IMR-90 (cell line): ENCODE data around the gene ANKH. TPM values are rescaled to one million over a fixed set of nuclear protein-coding genes. Genes with fewer than 3 reads are reported as not detected.

ENCODE experiments used
- ATAC-seq: fragments of 200-7000 bp; cut with Tn5 transposase; 2 replicates; pipeline ENCODE4 v1.9.1; 2020; ENCODE audit warnings: low read depth, mild to moderate bottlenecking, moderate library complexity
- BruUV-seq: library from RNA; stranded (reverse); fragments of 400-500 nt; replicated peaks from 2 replicates; lab custom pipeline; 2021; lab: Mats Ljungman, UMichigan
- CTCF ChIA-PET: fragments of 300-600 bp; formaldehyde crosslinking; extraction: SDS; loops from one replicate; lab custom pipeline; 2021; ENCODE audit warnings: antibody characterized with exemption; lab: Yijun Ruan, JAX
- POLR2A ChIA-PET: fragments of 300-600 bp; sonication (Branson Sonifier 250); formaldehyde crosslinking; loops from one replicate; lab custom pipeline; 2022; ENCODE audit warnings: antibody characterized with exemption; ENCODE audit not compliant: unreplicated experiment; lab: Charles Lee
- DNase-seq: peaks from one replicate; pipeline ENCODE4 v3.0.0; 2013
- H2AFZ ChIP-seq: replicated peaks from 2 replicates; pipeline ENCODE3; 2013; ENCODE audit warnings: low read length, mild to moderate bottlenecking; ENCODE audit not compliant: poor library complexity
- H2AK5ac ChIP-seq: 2 replicates; pipeline ENCODE4 v1.6.1; 2013; ENCODE audit warnings: low read depth, low read length, inconsistent platforms
- H2AK9ac ChIP-seq: replicated peaks from 2 replicates; pipeline ENCODE3; 2013; ENCODE audit warnings: mild to moderate bottlenecking, low read depth, low read length, moderate library complexity; ENCODE audit not compliant: poor library complexity
- H2BK120ac ChIP-seq: 2 replicates; pipeline ENCODE4 v1.6.1; 2013; ENCODE audit warnings: low read depth, low read length, inconsistent platforms
- H2BK15ac ChIP-seq: 3 replicates; pipeline ENCODE4 v1.6.1; 2013; ENCODE audit warnings: low read depth, low read length, inconsistent platforms
- H2BK20ac ChIP-seq: 2 replicates; pipeline ENCODE4 v1.6.1; 2013; ENCODE audit warnings: low read depth, mild to moderate bottlenecking, inconsistent platforms, low read length, moderate library complexity
- H2BK5ac ChIP-seq: 2 replicates; pipeline ENCODE4 v1.6.1; 2013; ENCODE audit warnings: mild to moderate bottlenecking, low read depth, low read length, inconsistent platforms; ENCODE audit not compliant: poor library complexity, severe bottlenecking
- H3K14ac ChIP-seq: replicated peaks from 2 replicates; pipeline ENCODE4 v1.6.1; 2013; ENCODE audit warnings: low read depth, low read length, inconsistent platforms
- H3K18ac ChIP-seq: 2 replicates; pipeline ENCODE4 v1.6.1; 2013; ENCODE audit warnings: low read depth, low read length, control low read depth
- H3K23ac ChIP-seq: 2 replicates; pipeline ENCODE4 v1.6.1; 2013; ENCODE audit warnings: low read depth, low read length, inconsistent platforms
- H3K27ac ChIP-seq: 2 replicates; pipeline ENCODE4 v1.5.1; 2013; ENCODE audit warnings: mild to moderate bottlenecking, control low read depth, low read length; ENCODE audit not compliant: insufficient read depth
- H3K27me3 ChIP-seq: 2 replicates; pipeline ENCODE4 v1.6.1; 2013; ENCODE audit warnings: low read length; ENCODE audit not compliant: control insufficient read depth, insufficient read depth
- H3K36me3 ChIP-seq: 2 replicates; pipeline ENCODE4 v1.6.1; 2013; ENCODE audit warnings: low read length, mixed read lengths; ENCODE audit not compliant: control insufficient read depth, insufficient read depth
- H3K4ac ChIP-seq: 2 replicates; pipeline ENCODE4 v1.6.1; 2013; ENCODE audit warnings: low read depth, low read length, inconsistent platforms
- H3K4me1 ChIP-seq: 2 replicates; pipeline ENCODE4 v1.6.1; 2013; ENCODE audit warnings: low read length, mixed read lengths; ENCODE audit not compliant: control insufficient read depth, insufficient read depth
- H3K4me2 ChIP-seq: 2 replicates; pipeline ENCODE4 v1.6.1; 2013; ENCODE audit warnings: low read depth, mild to moderate bottlenecking, control low read depth, low read length, moderate library complexity
- H3K4me3 ChIP-seq: 2 replicates; pipeline ENCODE4 v1.5.1; 2013; ENCODE audit warnings: low read depth, mild to moderate bottlenecking, control low read depth, low read length, moderate library complexity; ENCODE audit not compliant: insufficient read depth
- H3K56ac ChIP-seq: 2 replicates; pipeline ENCODE4 v1.6.1; 2013; ENCODE audit warnings: low read length, inconsistent platforms; ENCODE audit not compliant: insufficient read depth; ENCODE audit errors: extremely low read depth
- H3K79me1 ChIP-seq, 2 experiments: 2 replicates each; pipeline ENCODE4 v1.6.1; 2013; ENCODE audit warnings: low read length in 2 of 2, inconsistent platforms in 1 of 2, low read depth in 1 of 2
- H3K9ac ChIP-seq: 2 replicates; pipeline ENCODE4 v1.6.1; 2013; ENCODE audit warnings: low read depth, low read length, control low read depth
- H3K9me1 ChIP-seq: 2 replicates; pipeline ENCODE4 v1.6.1; 2013; ENCODE audit warnings: low read length, inconsistent platforms; ENCODE audit not compliant: insufficient read depth
- H3K9me3 ChIP-seq: 2 replicates; pipeline ENCODE4 v1.6.1; 2013; ENCODE audit warnings: low read length; ENCODE audit not compliant: control insufficient read depth, insufficient read depth
- H4K20me1 ChIP-seq: 2 replicates; pipeline ENCODE4 v1.6.1; 2013; ENCODE audit warnings: low read length, inconsistent platforms; ENCODE audit not compliant: insufficient read depth
- H4K5ac ChIP-seq: 2 replicates; pipeline ENCODE4 v1.6.1; 2013; ENCODE audit warnings: mild to moderate bottlenecking, low read depth, low read length, control low read depth
- H4K8ac ChIP-seq, 2 experiments: 2 replicates each; pipeline ENCODE4 v1.6.1; 2013; ENCODE audit warnings: low read depth in 2 of 2, low read length in 2 of 2, control low read depth in 1 of 2, inconsistent platforms in 1 of 2
- H4K91ac ChIP-seq: 2 replicates; pipeline ENCODE4 v1.6.1; 2013; ENCODE audit warnings: low read depth, low read length, inconsistent platforms; ENCODE audit not compliant: insufficient read depth
- BHLHE40 ChIP-seq: fragments of 150-350 bp; IDR thresholded peaks from 2 replicates; pipeline ENCODE4 v1.6.1; 2016; ENCODE audit warnings: mild to moderate bottlenecking, low read depth, low read length
- CEBPB ChIP-seq: IDR thresholded peaks from 2 replicates; pipeline ENCODE4 v1.6.1; 2012; ENCODE audit warnings: low read depth, low read length, improper control_type of control experiment
- CHD1 ChIP-seq: IDR thresholded peaks from 2 replicates; pipeline ENCODE4 v1.6.1; 2012; ENCODE audit warnings: low read depth, low read length, improper control_type of control experiment
- FOS ChIP-seq: fragments of 150-350 bp; IDR thresholded peaks from 2 replicates; pipeline ENCODE4 v1.6.1; 2016; ENCODE audit warnings: low read depth, low read length
- MAFK ChIP-seq: IDR thresholded peaks from 2 replicates; pipeline ENCODE4 v1.6.1; 2012; ENCODE audit warnings: low read depth, low read length, improper control_type of control experiment
- MAZ ChIP-seq: IDR thresholded peaks from 2 replicates; pipeline ENCODE4 v1.6.1; 2012; ENCODE audit warnings: low read depth, mild to moderate bottlenecking, low read length, improper control_type of control experiment, moderate library complexity, borderline replicate concordance
- MXI1 ChIP-seq: IDR thresholded peaks from 2 replicates; pipeline ENCODE4 v1.6.1; 2012; ENCODE audit warnings: low read depth, mild to moderate bottlenecking, low read length, moderate library complexity, borderline replicate concordance
- NFE2L2 ChIP-seq: fragments of 150-350 bp; IDR thresholded peaks from 2 replicates; pipeline ENCODE4 v1.6.1; 2016; ENCODE audit warnings: low read depth, mild to moderate bottlenecking, low read length
- POLR2A ChIP-seq: IDR thresholded peaks from 2 replicates; pipeline ENCODE4 v1.6.1; 2012; ENCODE audit warnings: mild to moderate bottlenecking, low read depth, low read length
- RCOR1 ChIP-seq: IDR thresholded peaks from 2 replicates; pipeline ENCODE4 v1.6.1; 2012; ENCODE audit warnings: mild to moderate bottlenecking, low read length, improper control_type of control experiment; ENCODE audit not compliant: insufficient replicate concordance
- RFX5 ChIP-seq: IDR thresholded peaks from 2 replicates; pipeline ENCODE4 v1.8.0; 2012; ENCODE audit warnings: low read depth, mild to moderate bottlenecking, low read length, moderate library complexity
- WGBS, 2 experiments: methylation state at CpG; one replicate each; pipeline versions ENCODE4 v1.1.5 to v1.1.7; 2013; ENCODE audit warnings: missing lambda C conversion rate in 2 of 2; ENCODE audit not compliant: insufficient read length in 1 of 2; ENCODE audit errors: extremely low coverage in 2 of 2; 5-methylcytosine and 5-hydroxymethylcytosine counted together
- dilution Hi-C: fragments of 300-500 bp; cut with HindIII; formaldehyde crosslinking; loops from one replicate; pipeline ENCODE4 v1.14.3; 2018; ENCODE audit warnings: low sequenced_read_pairs; ENCODE audit not compliant: unreplicated experiment
- in situ Hi-C: fragments of 300-500 bp; cut with MboI; formaldehyde crosslinking; loops from 3 replicates; pipeline ENCODE4 v1.14.3; 2019; ENCODE audit warnings: low sequenced_read_pairs, inconsistent platforms, mixed read lengths
- intact Hi-C: fragments of 100-400 bp; cut with micrococcal nuclease; formaldehyde crosslinking; loops from 2 replicates; pipeline ENCODE4 v1.10.0; 2022
- polyA plus RNA-seq, 3 experiments: library from polyadenylated mRNA; depleted of rRNA; stranded (reverse); fragments of >200 nt; gene quantifications; 2 replicates each; pipeline ENCODE4 v1.2.3, GENCODE V29; 2012; ENCODE audit warnings: low replicate concordance in 1 of 3
- total RNA-seq: library from RNA; depleted of rRNA; stranded (reverse); fragments of >200 nt; gene quantifications from 2 replicates; pipeline ENCODE4 v1.2.3, GENCODE V29; 2012
- TF ChIP-seq, protein P1 (sequence below): fragments of 150-350 bp; IDR thresholded peaks from 2 replicates; pipeline ENCODE4 v1.6.1; 2016; ENCODE audit warnings: low read depth, mild to moderate bottlenecking, low read length, moderate library complexity, borderline replicate concordance
- TF ChIP-seq, protein P2 (sequence below): conservative IDR thresholded peaks from 2 replicates; pipeline ENCODE4 v1.5.1; 2012; ENCODE audit warnings: mild to moderate bottlenecking, low read depth, low read length, improper control_type of control experiment

The ANKH gene
- total and polyA plus RNA-seq, 2 of the 4 experiments (the other 2 are of a cell fraction): 5.2 to 17.2 TPM

DNA sequence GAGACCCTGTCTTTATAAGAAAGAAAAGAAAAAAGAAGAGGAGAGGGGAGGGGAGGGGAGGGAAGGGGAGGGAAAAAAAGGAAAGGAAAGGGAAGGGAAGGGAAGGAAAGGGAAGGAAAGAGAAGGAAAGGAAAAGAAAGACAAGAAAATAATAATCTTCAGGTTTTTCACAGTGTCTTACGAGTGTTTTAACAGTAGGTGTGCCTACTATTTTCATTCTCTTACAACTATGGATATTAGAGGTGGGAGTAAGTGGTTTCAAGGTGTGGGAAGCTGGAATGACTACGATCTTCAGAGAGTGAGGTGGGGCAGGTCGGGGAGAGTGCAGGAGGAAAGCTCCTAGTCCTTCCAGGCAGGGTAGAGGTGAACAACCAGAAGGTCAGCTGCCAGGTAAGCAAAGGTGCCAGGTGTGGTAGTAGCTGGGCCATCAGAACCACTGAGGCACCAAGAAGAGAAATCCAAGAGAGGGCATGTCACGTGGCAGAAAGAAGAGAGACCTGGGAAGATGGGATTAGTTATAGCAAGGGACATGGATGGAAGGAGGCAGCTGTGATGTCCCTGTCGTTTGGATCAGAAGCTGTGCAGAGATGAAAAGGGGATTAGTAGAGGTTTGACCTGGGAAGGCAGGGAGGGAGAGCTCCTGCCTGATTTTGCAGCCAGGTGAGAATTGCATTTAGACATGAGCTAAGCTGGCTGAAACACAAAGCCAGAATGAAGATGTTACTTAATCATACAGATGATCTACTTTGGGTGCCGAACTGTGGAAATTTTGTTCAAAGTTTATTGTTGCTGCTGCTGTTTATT lies 111.6 kb downstream of the ANKH start (continued):
- no peak for TF ChIP-seq MAZ

DNA sequence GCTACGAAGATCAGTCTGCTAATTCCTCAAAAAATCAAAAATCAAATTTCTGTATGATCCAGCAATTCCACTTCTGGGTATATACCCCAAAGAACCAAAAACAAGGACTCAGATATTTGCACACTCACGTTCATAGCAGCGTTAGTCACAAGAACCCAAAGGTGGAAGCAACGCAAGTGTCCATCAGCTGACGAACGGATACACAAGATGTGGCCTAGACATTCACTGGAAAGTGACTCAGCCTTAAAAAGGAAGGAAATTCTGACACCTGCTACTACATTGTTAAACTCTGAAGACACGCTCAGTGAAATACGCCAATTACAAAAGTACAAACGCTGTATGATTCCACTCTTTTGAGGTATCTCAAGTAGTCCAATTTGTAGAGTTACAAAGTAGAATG lies 113.7 kb downstream of the ANKH start:
- Histone ChIP-seq H3K9ac (no peak overlapping the region), H4K5ac (no peak overlapping the region), H3K4me2 (no peak overlapping the region), H2BK15ac (no peak overlapping the region), H2BK5ac (no peak overlapping the region), H3K27me3 (no peaks in the 10 kb centered on the region), H4K91ac (no peak overlapping the region), H3K4me3 (no peak overlapping the region), H3K27ac (no peak overlapping the region), H2BK20ac (no peak overlapping the region), H3K36me3 (peaks cover 3% of the 10 kb centered on the region), H2BK120ac (no peak overlapping the region), H3K79me1 (no peaks in the 10 kb centered on the region), H2AK9ac (no peak overlapping the region), H3K14ac (no peak overlapping the region), H3K23ac (no peak overlapping the region), H4K8ac (no peak overlapping the region), H3K18ac (no peak overlapping the region), H2AK5ac (no peak overlapping the region), H3K56ac (no peak overlapping the region), H3K9me1 (peaks cover 14% of the 10 kb centered on the region; the same call in 1 of the 2 replicates), H4K20me1 (no peaks in the 10 kb centered on the region), H3K4me1 (no peaks in the 10 kb centered on the region), H2AFZ (no peak overlapping the region), H3K9me3 (no peaks in the 10 kb centered on the region), H3K4ac (no peak overlapping the region)
- dilution Hi-C loops (no loop called here), intact Hi-C loops (no loop called here), in situ Hi-C loops (no loop called here)
- ChIA-PET POLR2A (no interaction called here), CTCF (no interaction called here)
- no TSS peak for BruUV-seq
- WGBS, 2 experiments: 100% methylated on average over 2 of the region's 9 CpGs; no CpG with 5 or more reads in 1 of the 2 experiments
- ATAC-seq (no peak), DNase-seq (no peak)
- TF ChIP-seq MXI1 (no peak), MAZ (no peak), MAFK (no peak), CEBPB (no peak), RCOR1 (no peak), CHD1 (no peak), FOS (no peak), RFX5 (no peak), BHLHE40 (no peak), NFE2L2 (no peak), POLR2A (no peak)
- TF ChIP-seq, protein P1, sequence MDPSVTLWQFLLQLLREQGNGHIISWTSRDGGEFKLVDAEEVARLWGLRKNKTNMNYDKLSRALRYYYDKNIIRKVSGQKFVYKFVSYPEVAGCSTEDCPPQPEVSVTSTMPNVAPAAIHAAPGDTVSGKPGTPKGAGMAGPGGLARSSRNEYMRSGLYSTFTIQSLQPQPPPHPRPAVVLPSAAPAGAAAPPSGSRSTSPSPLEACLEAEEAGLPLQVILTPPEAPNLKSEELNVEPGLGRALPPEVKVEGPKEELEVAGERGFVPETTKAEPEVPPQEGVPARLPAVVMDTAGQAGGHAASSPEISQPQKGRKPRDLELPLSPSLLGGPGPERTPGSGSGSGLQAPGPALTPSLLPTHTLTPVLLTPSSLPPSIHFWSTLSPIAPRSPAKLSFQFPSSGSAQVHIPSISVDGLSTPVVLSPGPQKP: no peak
- TF ChIP-seq, protein P2, sequence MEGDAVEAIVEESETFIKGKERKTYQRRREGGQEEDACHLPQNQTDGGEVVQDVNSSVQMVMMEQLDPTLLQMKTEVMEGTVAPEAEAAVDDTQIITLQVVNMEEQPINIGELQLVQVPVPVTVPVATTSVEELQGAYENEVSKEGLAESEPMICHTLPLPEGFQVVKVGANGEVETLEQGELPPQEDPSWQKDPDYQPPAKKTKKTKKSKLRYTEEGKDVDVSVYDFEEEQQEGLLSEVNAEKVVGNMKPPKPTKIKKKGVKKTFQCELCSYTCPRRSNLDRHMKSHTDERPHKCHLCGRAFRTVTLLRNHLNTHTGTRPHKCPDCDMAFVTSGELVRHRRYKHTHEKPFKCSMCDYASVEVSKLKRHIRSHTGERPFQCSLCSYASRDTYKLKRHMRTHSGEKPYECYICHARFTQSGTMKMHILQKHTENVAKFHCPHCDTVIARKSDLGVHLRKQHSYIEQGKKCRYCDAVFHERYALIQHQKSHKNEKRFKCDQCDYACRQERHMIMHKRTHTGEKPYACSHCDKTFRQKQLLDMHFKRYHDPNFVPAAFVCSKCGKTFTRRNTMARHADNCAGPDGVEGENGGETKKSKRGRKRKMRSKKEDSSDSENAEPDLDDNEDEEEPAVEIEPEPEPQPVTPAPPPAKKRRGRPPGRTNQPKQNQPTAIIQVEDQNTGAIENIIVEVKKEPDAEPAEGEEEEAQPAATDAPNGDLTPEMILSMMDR: no peak
